Stimulated activated naive B cell treated with anti-CD40 and anti-IgM and Interleukin-4, amounts not matched to agents 10 μg/mL and 1 μg/mL and 100 μg/mL, for 72 hours (primary cell): ENCODE results near the gene CD164.
"Not testable (repeated sequence)": the region's sequence is repeated elsewhere in the genome, so short reads cannot be mapped to it uniquely, and the experiment has no call there.

ENCODE experiments used
- ATAC-seq, 2 donors: fragments of 150-1000 bp; cut with Tn5 transposase; replicated peaks; 2 replicates each; pipeline ENCODE4 v1.10.0; 2021; ENCODE audit warnings: moderate library complexity in 1 of 2
- DNase-seq: peaks from one replicate; pipeline ENCODE4 v3.0.0; 2021
- H3K27ac Mint-ChIP-seq: one replicate; pipeline ENCODE4 v1.8.0; 2022; ENCODE audit warnings: mild to moderate bottlenecking, mixed read lengths
- H3K27me3 Mint-ChIP-seq, 2 donors: one replicate each; pipeline ENCODE4 v1.8.0; 2022; ENCODE audit warnings: mixed read lengths in 2 of 2
- H3K36me3 Mint-ChIP-seq, 2 donors: one replicate each; pipeline ENCODE4 v1.8.0; 2022; ENCODE audit warnings: mixed read lengths in 2 of 2, mild to moderate bottlenecking in 1 of 2
- H3K4me1 Mint-ChIP-seq, 2 donors: one replicate each; pipeline ENCODE4 v1.8.0; 2022; ENCODE audit warnings: mixed read lengths in 2 of 2, mild to moderate bottlenecking in 1 of 2
- H3K4me3 Mint-ChIP-seq, 2 donors: one replicate each; pipeline ENCODE4 v1.8.0; 2022; ENCODE audit warnings: mild to moderate bottlenecking in 2 of 2, mixed read lengths in 2 of 2, moderate library complexity in 1 of 2
- H3K9me3 Mint-ChIP-seq, 2 donors: one replicate each; pipeline ENCODE4 v1.8.0; 2022; ENCODE audit warnings: mixed read lengths in 2 of 2, mild to moderate bottlenecking in 1 of 2

CD164 gene

GRCh38 chr6:109364382-109365078 is 17.7 kb downstream of the CD164 start:
- Mint-ChIP-seq H3K4me1 (peaks cover 13 to 31% of the 10 kb centered on the region in 2 donors), H3K36me3 (peaks cover 52 to 71% of the 10 kb centered on the region in 2 donors)
- not testable (repeated sequence) for DNase-seq, ATAC-seq, H3K27ac Mint-ChIP-seq, H3K4me3 Mint-ChIP-seq, H3K9me3 Mint-ChIP-seq, H3K27me3 Mint-ChIP-seq

GRCh38 chr6:109363753-109364152 is 18.5 kb downstream of the CD164 start:
- Mint-ChIP-seq H3K4me3 (no peak overlapping the region), H3K27ac (no peak overlapping the region), H3K36me3 (peaks cover 53 to 72% of the 10 kb centered on the region in 2 donors), H3K9me3 (peaks cover 0 to 2% of the 10 kb centered on the region in 2 donors), H3K4me1 (peaks cover 15 to 34% of the 10 kb centered on the region in 2 donors), H3K27me3 (no peaks in the 10 kb centered on the region)
- no peak for ATAC-seq
- DNase-seq: no peak

GRCh38 chr6:109362102-109362884 is 20.0 kb downstream of the CD164 start:
- ATAC-seq: no peak
- Mint-ChIP-seq H3K9me3 (peaks cover 0 to 3% of the 10 kb centered on the region in 2 donors), H3K4me3 (no peak overlapping the region), H3K36me3 (peaks cover 61 to 80% of the 10 kb centered on the region in 2 donors), H3K27me3 (no peaks in the 10 kb centered on the region), H3K4me1 (peaks cover 16 to 42% of the 10 kb centered on the region in 2 donors), H3K27ac (no peak overlapping the region)
- no peak for DNase-seq

GRCh38 chr6:109360791-109361190 is 21.5 kb downstream of the CD164 start:
- Mint-ChIP-seq H3K36me3 (peaks cover 70 to 84% of the 10 kb centered on the region in 2 donors), H3K27ac (no peak overlapping the region)

GRCh38 chr6:109360281-109360680 is 22.0 kb downstream of the CD164 start:
- H3K27ac Mint-ChIP-seq: peak overlapping the region; percentile 44
- H3K4me3 Mint-ChIP-seq: no peak overlapping the region
- no peaks in the 10 kb centered on the region for H3K27me3 Mint-ChIP-seq
- H3K4me1 Mint-ChIP-seq: peaks cover 16 to 36% of the 10 kb centered on the region in 2 donors
- ATAC-seq (peak; percentile 63 to 67), DNase-seq (no peak)
- peaks cover 0 to 3% of the 10 kb centered on the region in 2 donors for H3K9me3 Mint-ChIP-seq
- peaks cover 70 to 86% of the 10 kb centered on the region in 2 donors for H3K36me3 Mint-ChIP-seq

More at GRCh38 chr6:109360791-109361190, 21.5 kb downstream of the CD164 start:
- Mint-ChIP-seq H3K4me3 (no peak overlapping the region), H3K9me3 (peaks cover 0 to 3% of the 10 kb centered on the region in 2 donors), H3K27me3 (no peaks in the 10 kb centered on the region), H3K4me1 (peaks cover 16 to 36% of the 10 kb centered on the region in 2 donors)
- DNase-seq (no peak), ATAC-seq (no peak)

GRCh38 chr6:109359248-109359647 is 23.0 kb downstream of the CD164 start:
- Mint-ChIP-seq H3K27me3 (no peaks in the 10 kb centered on the region), H3K9me3 (peaks cover 0 to 3% of the 10 kb centered on the region in 2 donors), H3K4me1 (peaks cover 16 to 36% of the 10 kb centered on the region in 2 donors), H3K4me3 (no peak overlapping the region), H3K36me3 (peaks cover 63 to 78% of the 10 kb centered on the region in 2 donors), H3K27ac (no peak overlapping the region)
- ATAC-seq (no peak), DNase-seq (no peak)

GRCh38 chr6:109358204-109358603 is 24.1 kb downstream of the CD164 start:
- H3K9me3 Mint-ChIP-seq: peaks cover 0 to 3% of the 10 kb centered on the region in 2 donors
- peaks cover 62 to 74% of the 10 kb centered on the region in 2 donors for H3K36me3 Mint-ChIP-seq
- peaks cover 14 to 36% of the 10 kb centered on the region in 2 donors for H3K4me1 Mint-ChIP-seq
- no peak overlapping the region for H3K27ac Mint-ChIP-seq
- DNase-seq (no peak), ATAC-seq (peak; percentile 65 to 73)
- H3K4me3 Mint-ChIP-seq: no peak overlapping the region
- H3K27me3 Mint-ChIP-seq: no peaks in the 10 kb centered on the region

- no peak overlapping the region for H3K27ac Mint-ChIP-seq
- H3K4me3 Mint-ChIP-seq: no peak overlapping the region
- peaks cover 0 to 3% of the 10 kb centered on the region in 2 donors for H3K9me3 Mint-ChIP-seq
- peaks cover 58 to 76% of the 10 kb centered on the region in 2 donors for H3K36me3 Mint-ChIP-seq
- DNase-seq (no peak), ATAC-seq (no peak)
- H3K4me1 Mint-ChIP-seq: peaks cover 14 to 32% of the 10 kb centered on the region in 2 donors
- no peaks in the 10 kb centered on the region for H3K27me3 Mint-ChIP-seq
These were observed 26.0 kb downstream of the CD164 start for GRCh38 chr6:109356237-109356636.

- H3K4me1 Mint-ChIP-seq: peaks cover 0 to 6% of the 10 kb centered on the region in 2 donors
- H3K9me3 Mint-ChIP-seq: no peaks in the 10 kb centered on the region
- ATAC-seq (no peak), DNase-seq (no peak)
- H3K27me3 Mint-ChIP-seq: no peaks in the 10 kb centered on the region
- H3K36me3 Mint-ChIP-seq: peaks cover 33 to 45% of the 10 kb centered on the region in 2 donors
- H3K4me3 Mint-ChIP-seq: no peak overlapping the region
- no peak overlapping the region for H3K27ac Mint-ChIP-seq
These were observed 30.8 kb downstream of the CD164 start for GRCh38 chr6:109351231-109352130.

GRCh38 chr6:109349419-109349987 is 32.8 kb downstream of the CD164 start:
- Mint-ChIP-seq H3K9me3 (no peaks in the 10 kb centered on the region), H3K36me3 (peaks cover 27 to 37% of the 10 kb centered on the region in 2 donors), H3K27me3 (no peaks in the 10 kb centered on the region), H3K4me3 (no peak overlapping the region), H3K4me1 (peaks cover 0 to 6% of the 10 kb centered on the region in 2 donors), H3K27ac (no peak overlapping the region)
- no peak for DNase-seq
- ATAC-seq: no peak

- Mint-ChIP-seq H3K27ac (no peak overlapping the region), H3K36me3 (peaks cover 22 to 37% of the 10 kb centered on the region in 2 donors), H3K9me3 (no peaks in the 10 kb centered on the region), H3K4me3 (no peak overlapping the region), H3K27me3 (no peaks in the 10 kb centered on the region), H3K4me1 (peaks cover 0 to 6% of the 10 kb centered on the region in 2 donors)
- no peak for ATAC-seq
- no peak for DNase-seq
These were observed 34.0 kb downstream of the CD164 start for GRCh38 chr6:109348226-109348625.

GRCh38 chr6:109347779-109348178 is 34.5 kb downstream of the CD164 start:
- H3K4me3 Mint-ChIP-seq: no peak overlapping the region
- no peaks in the 10 kb centered on the region for H3K27me3 Mint-ChIP-seq
- H3K4me1 Mint-ChIP-seq: peaks cover 0 to 6% of the 10 kb centered on the region in 2 donors
- no peak for ATAC-seq
- H3K27ac Mint-ChIP-seq: no peak overlapping the region
- DNase-seq: no peak
- H3K36me3 Mint-ChIP-seq: peaks cover 18 to 32% of the 10 kb centered on the region in 2 donors
- no peaks in the 10 kb centered on the region for H3K9me3 Mint-ChIP-seq

- no peaks in the 10 kb centered on the region for H3K9me3 Mint-ChIP-seq
- H3K27ac Mint-ChIP-seq: no peak overlapping the region
- no peak for ATAC-seq
- no peaks in the 10 kb centered on the region for H3K27me3 Mint-ChIP-seq
- H3K4me1 Mint-ChIP-seq: no peaks in the 10 kb centered on the region
- DNase-seq: no peak
- peaks cover 13 to 23% of the 10 kb centered on the region in 2 donors for H3K36me3 Mint-ChIP-seq
- no peak overlapping the region for H3K4me3 Mint-ChIP-seq
These were observed 36.3 kb downstream of the CD164 start for GRCh38 chr6:109345986-109346385.
